ENCODE measurements around the gene POC1B.

GRCh38 chr12:89386138-89386537, 139.7 kb downstream of the POC1B start:
- no peak for TF ChIP-seq POLR2AphosphoS5 (IDR thresholded peaks at IDR 0.05; ENCODE audit: low read depth, low read length)
- TF ChIP-seq TAF1 (IDR thresholded peaks at IDR 0.05; ENCODE audit: low read depth, low read length) = no peak
- TF ChIP-seq POLR2A (IDR thresholded peaks at IDR 0.05; ENCODE audit: low read depth, low read length) = no peak
